ENCODE measurements around the gene LRG1. TPM values are rescaled to one million over a fixed set of nuclear protein-coding genes. Genes with fewer than 3 reads are reported as not detected.

The LRG1 gene
- total and polyA plus RNA-seq, 2 of the 13 experiments (the other 11 are each of a cell fraction or from before 2014, with no cell fraction given) = 12.0 to 39.3 TPM

GRCh38 chr19:4497770-4498389 lies 42.0 kb downstream of the LRG1 start:
- TF ChIP-seq ZNF710 (CRISPR knock-in tag; IDR thresholded peaks at IDR 0.05; ENCODE audit: borderline replicate concordance) = no peak
- no peak for DNase-seq (ENCODE audit: low spot score)
- Histone ChIP-seq H3K4me1 (ENCODE audit: insufficient read depth, low read length) (no peaks in the 10 kb centered on the region), H3K36me3 (replicated peaks in 1 of 2; ENCODE audit: control insufficient read depth in 1 of 2, insufficient read depth in 2 of 2, low read length in 2 of 2) (peaks cover 20 to 58% of the 10 kb centered on the region in 2 experiments; a peak in 4 of 5 replicates), H3K79me2 (ENCODE audit: insufficient read depth, low read length) (no peaks in the 10 kb centered on the region), H3K27me3 (ENCODE audit: control insufficient read depth in 1 of 2, insufficient read depth in 2 of 2, low read length in 2 of 2) (no peaks in the 10 kb centered on the region), H3K9me3 (ENCODE audit: low read length) (no peaks in the 10 kb centered on the region), H3K4me3 (replicated peaks in 1 of 3; ENCODE audit: insufficient read depth in 1 of 3, low read depth in 2 of 3, low read length in 3 of 3) (no peak overlapping the region), H3K4me2 (ENCODE audit: low read depth, low read length) (no peak overlapping the region), H2AFZ (ENCODE audit: low read length) (no peak overlapping the region), H4K20me1 (ENCODE audit: insufficient read depth, low read length) (no peaks in the 10 kb centered on the region), H3K27ac (ENCODE audit: extremely low read length, insufficient read depth, low read length) (no peak overlapping the region), H3K9ac (ENCODE audit: insufficient read depth, low read depth, low read length) (no peak overlapping the region)
- no peak for ATAC-seq
- no peak for FAIRE-seq
- 97% methylated on average over 22 of the region's 25 CpGs for WGBS (ENCODE audit: low lambda C conversion rate)
- BruUV-seq (replicated peaks) = no TSS peak
- in situ Hi-C loops (cut with HindIII; ENCODE audit: extremely low pct_ligation_motif_present, low pct_unique_long_range_greater_than_20kb) = no loop called here
- ChIA-PET CTCF (ENCODE audit: low intra/inter-chr PET ratio, low total read pairs) (no interaction called here), POLR2A (interaction anchor here (1.4 kb wide), 1 partner anchor 20 kb away, joined by 3 read pairs; the partner anchor contains the start of gene PLIN4)
- intact Hi-C loops (cut with micrococcal nuclease; ENCODE audit: unreplicated experiment) = no loop called here

GRCh38 chr19:4496304-4496703 lies 43.5 kb downstream of the LRG1 start:
- Histone ChIP-seq H2AFZ (ENCODE audit: low read length) (no peak overlapping the region), H3K27me3 (ENCODE audit: control insufficient read depth in 1 of 2, insufficient read depth in 2 of 2, low read length in 2 of 2) (no peaks in the 10 kb centered on the region; a peak in 1 of 5 replicates), H3K27ac (ENCODE audit: extremely low read length, insufficient read depth, low read length) (no peak overlapping the region), H3K4me2 (ENCODE audit: low read depth, low read length) (no peak overlapping the region), H3K4me1 (ENCODE audit: insufficient read depth, low read length) (no peaks in the 10 kb centered on the region), H3K79me2 (ENCODE audit: insufficient read depth, low read length) (no peaks in the 10 kb centered on the region), H3K9ac (ENCODE audit: insufficient read depth, low read depth, low read length) (no peak overlapping the region), H3K9me3 (ENCODE audit: low read length) (no peaks in the 10 kb centered on the region), H4K20me1 (ENCODE audit: insufficient read depth, low read length) (no peaks in the 10 kb centered on the region), H3K4me3 (replicated peaks in 1 of 3; ENCODE audit: insufficient read depth in 1 of 3, low read depth in 2 of 3, low read length in 3 of 3) (no peak overlapping the region), H3K36me3 (replicated peaks in 1 of 2; ENCODE audit: control insufficient read depth in 1 of 2, insufficient read depth in 2 of 2, low read length in 2 of 2) (peaks cover 30 to 66% of the 10 kb centered on the region in 2 experiments)
- BruUV-seq (replicated peaks) = no TSS peak
- no CpG with 5 or more reads among the region's 18 CpGs for WGBS (ENCODE audit: low lambda C conversion rate)
- no peak for FAIRE-seq
- DNase-seq (ENCODE audit: low spot score) = no peak
- no peak for TF ChIP-seq HMG20B (CRISPR knock-in tag; conservative IDR thresholded peaks at IDR 0.05)
- in situ Hi-C loops (cut with HindIII; ENCODE audit: extremely low pct_ligation_motif_present, low pct_unique_long_range_greater_than_20kb) (no loop called here), intact Hi-C loops (cut with micrococcal nuclease; ENCODE audit: unreplicated experiment) (no loop called here)
- POLR2A ChIA-PET = no interaction called here
- CTCF ChIA-PET (ENCODE audit: low intra/inter-chr PET ratio, low total read pairs) = no interaction called here
- ATAC-seq = no peak
